ENCODE measurements around the gene CDCA4.

- TF ChIP-seq, protein P1, sequence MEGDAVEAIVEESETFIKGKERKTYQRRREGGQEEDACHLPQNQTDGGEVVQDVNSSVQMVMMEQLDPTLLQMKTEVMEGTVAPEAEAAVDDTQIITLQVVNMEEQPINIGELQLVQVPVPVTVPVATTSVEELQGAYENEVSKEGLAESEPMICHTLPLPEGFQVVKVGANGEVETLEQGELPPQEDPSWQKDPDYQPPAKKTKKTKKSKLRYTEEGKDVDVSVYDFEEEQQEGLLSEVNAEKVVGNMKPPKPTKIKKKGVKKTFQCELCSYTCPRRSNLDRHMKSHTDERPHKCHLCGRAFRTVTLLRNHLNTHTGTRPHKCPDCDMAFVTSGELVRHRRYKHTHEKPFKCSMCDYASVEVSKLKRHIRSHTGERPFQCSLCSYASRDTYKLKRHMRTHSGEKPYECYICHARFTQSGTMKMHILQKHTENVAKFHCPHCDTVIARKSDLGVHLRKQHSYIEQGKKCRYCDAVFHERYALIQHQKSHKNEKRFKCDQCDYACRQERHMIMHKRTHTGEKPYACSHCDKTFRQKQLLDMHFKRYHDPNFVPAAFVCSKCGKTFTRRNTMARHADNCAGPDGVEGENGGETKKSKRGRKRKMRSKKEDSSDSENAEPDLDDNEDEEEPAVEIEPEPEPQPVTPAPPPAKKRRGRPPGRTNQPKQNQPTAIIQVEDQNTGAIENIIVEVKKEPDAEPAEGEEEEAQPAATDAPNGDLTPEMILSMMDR (IDR thresholded peaks at IDR 0.05): no peak
- TF ChIP-seq POLR2A (IDR thresholded peaks at IDR 0.05): no peak
- TF ChIP-seq EP300 (IDR thresholded peaks at IDR 0.05): no peak
Measured at GRCh38 chr14:105010106-105010505, 10.8 kb downstream of the CDCA4 start.
